GM18858 (cell line): ENCODE results near the gene FAM53A.

Experiments used
- ATAC-seq: cut with Tn5 transposase; IDR thresholded peaks from one replicate; pipeline ENCODE4 v1.9.1; 2021; ENCODE audit not compliant: unreplicated experiment

The FAM53A gene

GRCh38 chr4:1625600-1626138 is 58.4 kb downstream of the FAM53A start:
- no peak for ATAC-seq

GRCh38 chr4:1624519-1624910 is 59.6 kb downstream of the FAM53A start:
- ATAC-seq = no peak

- ATAC-seq = no peak
These were observed 60.1 kb downstream of the FAM53A start for GRCh38 chr4:1623821-1624518.

- no peak for ATAC-seq
These were observed 60.7 kb downstream of the FAM53A start for GRCh38 chr4:1623400-1623799.

- no peak for ATAC-seq
These were observed 61.2 kb downstream of the FAM53A start for GRCh38 chr4:1622956-1623355.

GRCh38 chr4:1622238-1622637 is 61.9 kb downstream of the FAM53A start:
- ATAC-seq = no peak

- no peak for ATAC-seq
These were observed 62.6 kb downstream of the FAM53A start for GRCh38 chr4:1621526-1621925.

GRCh38 chr4:1619151-1619672 is 64.9 kb downstream of the FAM53A start:
- no peak for ATAC-seq

- no peak for ATAC-seq
These were observed 65.7 kb downstream of the FAM53A start for GRCh38 chr4:1618438-1618837.

GRCh38 chr4:1616557-1616930 is 67.6 kb downstream of the FAM53A start:
- ATAC-seq = no peak

GRCh38 chr4:1615786-1616556 is 68.1 kb downstream of the FAM53A start:
- no peak for ATAC-seq

- no peak for ATAC-seq
These were observed 69.1 kb downstream of the FAM53A start for GRCh38 chr4:1614854-1615595.

- ATAC-seq = no peak
These were observed 69.6 kb downstream of the FAM53A start for GRCh38 chr4:1614502-1614853.

GRCh38 chr4:1614049-1614448 is 70.1 kb downstream of the FAM53A start:
- ATAC-seq = no peak

GRCh38 chr4:1613099-1613495 is 71.0 kb downstream of the FAM53A start:
- no peak for ATAC-seq

GRCh38 chr4:1612278-1613098 is 71.6 kb downstream of the FAM53A start:
- ATAC-seq = no peak

GRCh38 chr4:1611501-1611870 is 72.6 kb downstream of the FAM53A start:
- no peak for ATAC-seq

- no peak for ATAC-seq
These were observed 73.2 kb downstream of the FAM53A start for GRCh38 chr4:1610791-1611500.

GRCh38 chr4:1609901-1610790 is 74.0 kb downstream of the FAM53A start:
- ATAC-seq = no peak
